ENCODE data around the gene GPR78. TPM values are rescaled to one million over a fixed set of nuclear protein-coding genes. Genes with fewer than 3 reads are reported as not detected.

GPR78 gene
- total RNA-seq, 2 donors from 2014 or later, result 3.7 to 8.1 TPM

GRCh38 chr4:8589336-8589735 lies 9.1 kb downstream of the GPR78 start:
- Mint-ChIP-seq H3K9me3 (no peaks in the 10 kb centered on the region), H3K27ac (no peak overlapping the region), H3K36me3 (ENCODE audit: low read depth) (no peaks in the 10 kb centered on the region), H3K27me3 (ENCODE audit: insufficient read depth) (peaks cover 32% of the 10 kb centered on the region), H3K4me3 (no peak overlapping the region), H3K4me1 (peaks cover 19% of the 10 kb centered on the region)
- Histone ChIP-seq H3K27me3 (ENCODE audit: control insufficient read depth, insufficient read depth, low read length, poor library complexity, severe bottlenecking) (peaks cover 7% of the 10 kb centered on the region), H3K9me3 (ENCODE audit: control insufficient read depth, low read length) (no peaks in the 10 kb centered on the region), H3K4me1 (ENCODE audit: control insufficient read depth, insufficient read depth, low read length) (no peaks in the 10 kb centered on the region), H3K9ac (ENCODE audit: extremely low read depth, low read length, poor library complexity, severe bottlenecking) (no peak overlapping the region), H3K4me3 (ENCODE audit: low read length) (no peak overlapping the region), H3K27ac (ENCODE audit: low read depth, low read length) (no peak overlapping the region), H3K36me3 (ENCODE audit: control insufficient read depth, insufficient read depth, low read length) (peaks cover 6% of the 10 kb centered on the region)
- no peak for TF ChIP-seq CTCF (conservative IDR thresholded peaks at IDR 0.05)
- no peak for DNase-seq
- 93% methylated on average over 6 to 10 of the region's 10 CpGs for WGBS, 2 experiments (ENCODE audit: insufficient coverage in 1 of 2, insufficient read length in 1 of 2)

- Mint-ChIP-seq H3K4me1 (peaks cover 21% of the 10 kb centered on the region), H3K27me3 (ENCODE audit: insufficient read depth) (peaks cover 31% of the 10 kb centered on the region), H3K4me3 (no peak overlapping the region)
Measured at GRCh38 chr4:8589823-8590545, 9.8 kb downstream of the GPR78 start.

GRCh38 chr4:8590546-8590880 lies 10.3 kb downstream of the GPR78 start:
- peaks cover 20% of the 10 kb centered on the region for H3K4me1 Mint-ChIP-seq
- Histone ChIP-seq H3K27me3 (ENCODE audit: control insufficient read depth, insufficient read depth, low read length, poor library complexity, severe bottlenecking) (peaks cover 6% of the 10 kb centered on the region), H3K4me1 (ENCODE audit: control insufficient read depth, insufficient read depth, low read length) (no peaks in the 10 kb centered on the region), H3K36me3 (ENCODE audit: control insufficient read depth, insufficient read depth, low read length) (peaks cover 6% of the 10 kb centered on the region), H3K27ac (ENCODE audit: low read depth, low read length) (no peak overlapping the region), H3K9me3 (ENCODE audit: control insufficient read depth, low read length) (no peaks in the 10 kb centered on the region), H3K9ac (ENCODE audit: extremely low read depth, low read length, poor library complexity, severe bottlenecking) (no peak overlapping the region), H3K4me3 (ENCODE audit: low read length) (no peak overlapping the region)
- DNase-seq, result no peak
- no peak overlapping the region for H3K27ac Mint-ChIP-seq
- 87 to 95% methylated on average over 4 to 5 of the region's 5 CpGs for WGBS, 2 experiments (ENCODE audit: insufficient coverage in 1 of 2, insufficient read length in 1 of 2)
- no peak overlapping the region for H3K4me3 Mint-ChIP-seq
- H3K36me3 Mint-ChIP-seq (ENCODE audit: low read depth), result no peaks in the 10 kb centered on the region
- H3K27me3 Mint-ChIP-seq (ENCODE audit: insufficient read depth), result peaks cover 31% of the 10 kb centered on the region
- no peaks in the 10 kb centered on the region for H3K9me3 Mint-ChIP-seq
- no peak for TF ChIP-seq CTCF (conservative IDR thresholded peaks at IDR 0.05)

More at GRCh38 chr4:8589823-8590545, 9.8 kb downstream of the GPR78 start:
- H3K27ac Mint-ChIP-seq, result no peak overlapping the region
- H3K9me3 Mint-ChIP-seq, result no peaks in the 10 kb centered on the region
- Histone ChIP-seq H3K4me3 (ENCODE audit: low read length) (no peak overlapping the region), H3K9ac (ENCODE audit: extremely low read depth, low read length, poor library complexity, severe bottlenecking) (no peak overlapping the region), H3K27me3 (ENCODE audit: control insufficient read depth, insufficient read depth, low read length, poor library complexity, severe bottlenecking) (peaks cover 6% of the 10 kb centered on the region), H3K9me3 (ENCODE audit: control insufficient read depth, low read length) (no peaks in the 10 kb centered on the region), H3K36me3 (ENCODE audit: control insufficient read depth, insufficient read depth, low read length) (peaks cover 6% of the 10 kb centered on the region), H3K27ac (ENCODE audit: low read depth, low read length) (no peak overlapping the region), H3K4me1 (ENCODE audit: control insufficient read depth, insufficient read depth, low read length) (no peaks in the 10 kb centered on the region)
- TF ChIP-seq CTCF (conservative IDR thresholded peaks at IDR 0.05), result no peak
- no peak for DNase-seq
- 65 to 75% methylated on average over 5 to 11 of the region's 11 CpGs for WGBS, 2 experiments (ENCODE audit: insufficient coverage in 1 of 2, insufficient read length in 1 of 2)
- H3K36me3 Mint-ChIP-seq (ENCODE audit: low read depth), result no peaks in the 10 kb centered on the region

All from endodermal cell (in vitro differentiated cells).